GM19240 (cell line): ENCODE results near the gene MOB3C.
"Not testable (repeated sequence)": the region's sequence is repeated elsewhere in the genome, so short reads cannot be mapped to it uniquely, and the experiment has no call there.

Source experiments
- DNase-seq: peaks from one replicate; pipeline ENCODE4 v3.0.0; 2011; ENCODE audit warnings: low spot score; ENCODE audit not compliant: insufficient read length

Gene MOB3C

GRCh38 chr1:46616277-46617107 lies at the start of gene MOB3C:
Gene MOB3C, minus strand, starts transcription at chr1:46616811. Its CDS starts 3,490 bp downstream, at chr1:46613321.
- peak; percentile 48 for DNase-seq

DNA sequence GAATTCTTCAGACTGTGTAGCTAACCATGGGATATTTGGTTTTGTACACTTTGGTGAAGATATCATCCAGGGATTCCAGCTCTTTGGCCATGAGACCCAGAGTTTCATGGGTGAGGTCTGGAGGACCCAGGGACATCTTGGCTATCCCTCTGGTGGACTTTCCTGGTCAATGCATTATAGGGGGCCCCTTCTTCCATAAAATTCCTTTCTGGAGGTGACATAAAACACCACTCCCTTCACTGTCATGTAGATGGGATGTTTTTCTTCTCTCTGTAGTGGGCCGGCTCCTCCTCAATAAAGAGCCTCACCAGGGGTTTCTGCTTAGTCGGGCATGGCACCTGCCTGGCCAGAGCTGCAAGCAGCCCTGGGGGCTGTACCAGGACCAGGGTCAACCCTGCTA lies 49.4 kb upstream of the MOB3C start:
- DNase-seq: no peak

DNA sequence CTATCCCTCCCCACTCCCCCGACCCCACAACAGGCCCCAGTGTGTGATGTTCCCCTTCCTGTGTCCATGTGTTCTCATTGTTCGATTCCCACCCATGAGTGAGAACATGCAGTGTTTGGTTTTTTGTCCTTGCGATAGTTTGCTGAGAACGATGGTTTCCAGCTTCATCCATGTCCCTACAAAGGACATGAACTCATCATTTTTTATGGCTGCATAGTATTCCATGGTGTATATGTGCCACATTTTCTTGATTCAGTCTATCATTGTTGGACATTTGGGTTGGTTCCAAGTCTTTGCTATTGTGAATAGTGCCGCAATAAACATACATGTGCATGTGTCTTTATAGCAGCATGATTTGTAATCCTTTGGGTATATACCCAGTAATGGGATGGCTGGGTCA lies 46.3 kb upstream of the MOB3C start:
- not testable (repeated sequence) for DNase-seq

- not testable (repeated sequence) for DNase-seq
These were observed 43.5 kb upstream of the MOB3C start for GRCh38 chr1:46660116-46660515.

GRCh38 chr1:46659307-46659870 lies 42.8 kb upstream of the MOB3C start:
- DNase-seq: no peak

GRCh38 chr1:46657775-46658174 lies 41.2 kb upstream of the MOB3C start:
- DNase-seq: no peak

- no peak for DNase-seq
These were observed 40.0 kb upstream of the MOB3C start for GRCh38 chr1:46656643-46657042.

GRCh38 chr1:46655848-46656247 lies 39.2 kb upstream of the MOB3C start:
- no peak for DNase-seq

DNA sequence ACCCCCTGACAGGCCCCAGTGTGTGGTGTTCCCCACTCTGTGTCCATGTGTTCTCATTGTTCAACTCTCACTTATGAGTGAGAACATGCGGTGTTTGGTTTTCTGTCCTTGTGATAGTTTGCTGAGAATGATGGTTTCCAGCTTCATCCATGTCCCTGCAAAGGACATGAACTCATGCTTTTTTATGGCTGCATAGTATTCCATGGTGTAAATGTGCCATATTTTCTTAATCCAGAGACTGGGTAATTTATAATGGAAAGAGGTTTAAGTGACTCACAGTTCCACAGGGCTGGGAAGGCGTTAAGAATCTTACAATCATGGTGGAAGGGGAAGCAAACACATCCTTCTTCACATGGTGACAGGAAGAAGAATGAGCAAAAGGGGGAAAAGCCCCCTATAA lies 38.1 kb upstream of the MOB3C start:
- not testable (repeated sequence) for DNase-seq

DNA sequence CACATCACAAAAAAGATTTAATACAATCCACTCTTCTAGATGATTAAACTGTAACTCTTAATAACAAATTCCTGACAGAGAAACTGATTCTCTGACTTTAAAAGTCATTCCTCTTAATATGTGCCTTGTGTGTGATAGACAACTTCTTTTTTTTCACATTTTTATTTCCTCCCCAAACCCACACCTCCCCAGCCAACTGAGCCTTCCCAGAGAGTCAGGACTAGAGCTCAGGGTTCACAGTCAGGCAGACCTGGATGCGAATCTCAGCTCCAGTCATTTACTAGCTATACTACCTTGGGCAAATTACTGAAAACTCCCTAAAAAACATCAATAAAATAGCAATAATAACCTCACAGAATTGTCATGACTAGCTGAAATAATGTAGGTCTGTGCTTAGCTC lies 37.4 kb upstream of the MOB3C start:
- DNase-seq: no peak

DNA sequence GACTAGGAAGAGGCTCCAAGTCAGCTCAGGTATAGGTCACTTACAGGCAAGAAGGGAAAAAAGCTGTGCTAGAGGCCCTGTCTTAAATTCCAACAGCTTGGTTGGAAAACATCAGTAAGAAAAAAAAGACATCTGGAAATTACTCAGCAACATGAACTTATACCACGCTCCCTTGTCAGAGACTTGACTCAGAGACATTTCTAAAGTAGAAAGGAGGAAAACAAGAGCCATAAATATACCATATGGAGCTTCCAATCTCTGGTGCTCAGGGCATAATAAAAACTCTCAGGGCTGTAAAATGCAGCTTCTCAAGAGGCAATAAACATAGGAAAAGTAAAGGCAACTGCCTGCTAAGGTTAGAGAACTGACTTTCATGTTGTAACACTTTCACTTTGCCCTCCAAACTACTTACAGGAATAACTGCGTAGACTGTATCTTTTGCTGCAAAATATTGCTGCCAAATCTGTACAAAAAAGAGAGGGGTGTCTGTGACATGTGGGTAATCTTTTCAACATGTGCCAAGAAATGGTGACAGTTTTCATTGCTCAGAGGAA lies 36.9 kb upstream of the MOB3C start:
- DNase-seq: no peak

DNA sequence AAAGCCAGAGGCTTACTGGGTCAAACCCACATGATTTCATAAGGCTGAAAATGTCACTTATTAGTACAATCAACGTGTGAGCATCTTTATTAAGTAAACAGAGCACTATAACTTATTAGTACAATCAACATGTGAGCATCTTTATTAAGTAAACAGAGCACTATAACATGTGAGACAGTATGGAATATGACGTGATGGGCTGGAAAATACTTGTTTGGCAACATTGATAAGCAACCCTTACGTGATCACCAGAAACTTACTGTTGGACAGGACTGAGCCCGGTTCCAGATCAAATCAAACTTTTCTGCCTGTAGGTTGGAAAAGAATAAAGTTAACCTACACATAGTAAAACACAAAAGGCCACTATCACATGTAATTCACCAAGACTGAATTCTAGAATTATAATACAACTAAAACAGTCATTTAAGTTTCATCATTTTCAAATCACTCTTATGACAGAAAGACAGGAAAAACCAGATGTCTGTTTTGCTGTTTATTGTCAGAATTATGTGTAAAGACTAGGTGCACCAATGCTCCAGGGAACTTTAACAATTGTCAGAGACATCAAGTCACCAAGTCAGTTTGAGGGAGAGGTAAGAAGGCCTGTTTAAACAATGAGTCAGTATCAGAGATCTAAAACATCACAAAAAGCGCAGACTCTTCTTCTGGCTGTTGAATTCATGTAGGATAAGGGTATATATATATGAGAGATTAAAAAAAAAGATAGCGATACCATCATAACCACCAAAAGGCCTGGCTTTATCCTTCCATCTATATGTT lies 35.9 kb upstream of the MOB3C start:
- DNase-seq: no peak

DNA sequence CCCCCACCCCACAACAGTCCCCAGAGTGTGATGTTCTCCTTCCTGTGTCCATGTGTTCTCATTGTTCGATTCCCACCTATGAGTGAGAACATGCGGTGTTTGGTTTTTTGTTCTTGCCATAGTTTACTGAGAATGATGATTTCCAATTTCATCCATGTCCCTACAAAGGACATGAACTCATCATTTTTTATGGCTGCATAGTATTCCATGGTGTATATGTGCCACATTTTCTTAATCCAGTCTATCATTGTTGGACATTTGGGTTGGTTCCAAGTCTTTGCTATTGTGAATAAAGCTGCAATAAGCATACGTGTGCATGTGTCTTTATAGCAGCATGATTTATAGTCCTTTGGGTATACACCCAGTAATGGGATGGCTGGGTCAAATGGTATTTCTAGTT lies 34.5 kb upstream of the MOB3C start:
- not testable (repeated sequence) for DNase-seq

GRCh38 chr1:46650491-46650890 lies 33.9 kb upstream of the MOB3C start:
- DNase-seq: no peak

- DNase-seq: no peak
These were observed 33.2 kb upstream of the MOB3C start for GRCh38 chr1:46649764-46650163.

- no peak for DNase-seq
These were observed 31.0 kb upstream of the MOB3C start for GRCh38 chr1:46647611-46648010.

- DNase-seq: no peak
These were observed 30.2 kb upstream of the MOB3C start for GRCh38 chr1:46646844-46647243.

GRCh38 chr1:46646331-46646730 lies 29.7 kb upstream of the MOB3C start:
- DNase-seq: no peak

- no peak for DNase-seq
These were observed 29.2 kb upstream of the MOB3C start for GRCh38 chr1:46645815-46646214.

GRCh38 chr1:46643368-46643775 lies 26.8 kb upstream of the MOB3C start:
- DNase-seq: no peak

DNA sequence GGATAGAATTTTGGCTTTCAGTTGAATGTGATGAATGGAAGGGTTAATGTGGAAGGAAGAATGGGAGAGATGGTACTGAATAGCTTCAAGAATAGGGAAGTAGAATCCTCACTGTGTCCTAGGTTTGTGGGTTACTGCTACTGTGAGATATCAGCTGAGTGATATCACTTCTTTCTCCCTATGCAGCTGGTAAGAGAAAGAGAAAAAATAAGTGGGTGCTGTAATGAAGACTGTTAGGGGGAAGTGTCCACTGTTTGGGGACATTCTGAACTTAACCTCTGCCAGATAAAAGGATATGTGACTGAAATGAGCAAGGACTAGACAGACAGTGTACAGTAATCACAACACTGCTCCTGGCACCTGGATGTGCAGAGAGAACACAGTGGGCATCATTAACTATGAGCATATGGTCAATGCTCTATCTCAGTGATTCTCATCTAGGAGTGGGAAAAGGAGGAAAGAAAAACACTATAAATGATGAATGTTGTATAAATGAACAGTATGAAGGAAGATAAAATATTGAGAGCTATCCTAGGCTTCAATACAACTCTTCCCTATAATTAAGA lies 25.6 kb upstream of the MOB3C start:
- no peak for DNase-seq

DNA sequence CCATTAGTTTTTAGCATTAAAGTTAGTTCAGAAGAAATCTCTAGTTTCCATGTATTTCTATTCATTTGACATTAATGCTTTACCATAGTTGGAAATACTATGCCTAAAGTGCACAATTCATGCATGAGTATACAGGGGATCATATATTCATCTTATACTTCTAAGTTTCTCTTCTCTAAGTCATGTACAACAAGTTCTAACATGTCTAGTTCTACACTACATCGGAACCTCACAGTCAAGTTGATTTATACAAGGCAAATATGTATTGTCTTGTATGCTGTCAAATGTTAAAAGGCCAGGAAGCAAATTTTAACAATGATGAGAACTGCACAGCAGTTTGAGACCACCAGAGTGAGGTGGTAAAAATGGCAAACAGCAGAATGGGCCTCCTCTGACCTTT lies 22.9 kb upstream of the MOB3C start:
- no peak for DNase-seq
